ENCODE measurements around the gene C6orf89.
A peak's percentile ranks its signal among the peaks of the same experiment; 100 is the strongest.
"Not testable (repeated sequence)": the region's sequence is repeated elsewhere in the genome, so short reads cannot be mapped to it uniquely, and the experiment has no call there.

The C6orf89 gene

GRCh38 chr6:36933102-36933501 is 47.4 kb downstream of the C6orf89 start:
- no peak overlapping the region for H3K4me3 ChIP-seq (ENCODE audit: low read length)
- no peak for TF ChIP-seq CTCF (conservative IDR thresholded peaks at IDR 0.05; ENCODE audit: low read length)
- DNase-seq (ENCODE audit: low read depth) = peak; percentile 73

GRCh38 chr6:36933519-36933918 is 47.8 kb downstream of the C6orf89 start:
- no peak overlapping the region for H3K4me3 ChIP-seq (ENCODE audit: low read length)
- no peak for TF ChIP-seq CTCF (conservative IDR thresholded peaks at IDR 0.05; ENCODE audit: low read length)
- DNase-seq (ENCODE audit: low read depth) = no peak

GRCh38 chr6:36934901-36935300 is 49.1 kb downstream of the C6orf89 start:
- no peak for DNase-seq (ENCODE audit: low read depth)
- no peak for TF ChIP-seq CTCF (conservative IDR thresholded peaks at IDR 0.05; ENCODE audit: low read length)
- no peak overlapping the region for H3K4me3 ChIP-seq (ENCODE audit: low read length)

GRCh38 chr6:36936824-36937223 is 51.1 kb downstream of the C6orf89 start:
- no peak for DNase-seq (ENCODE audit: low read depth)
- TF ChIP-seq CTCF (conservative IDR thresholded peaks at IDR 0.05; ENCODE audit: low read length) = no peak
- H3K4me3 ChIP-seq (ENCODE audit: low read length) = no peak overlapping the region

- DNase-seq (ENCODE audit: low read depth) = no peak
- H3K4me3 ChIP-seq (ENCODE audit: low read length) = no peak overlapping the region
- no peak for TF ChIP-seq CTCF (conservative IDR thresholded peaks at IDR 0.05; ENCODE audit: low read length)
Measured at GRCh38 chr6:36937896-36938295, 52.1 kb downstream of the C6orf89 start.

- no peak for TF ChIP-seq CTCF (conservative IDR thresholded peaks at IDR 0.05; ENCODE audit: low read length)
- no peak overlapping the region for H3K4me3 ChIP-seq (ENCODE audit: low read length)
Measured at GRCh38 chr6:36938536-36938935, 52.8 kb downstream of the C6orf89 start.

GRCh38 chr6:36939005-36939404 is 53.3 kb downstream of the C6orf89 start:
- not testable (repeated sequence) for DNase-seq (ENCODE audit: low read depth); H3K4me3 ChIP-seq (ENCODE audit: low read length)

More at GRCh38 chr6:36938536-36938935, 52.8 kb downstream of the C6orf89 start:
- DNase-seq (ENCODE audit: low read depth) = peak; percentile 83

GRCh38 chr6:36940027-36940426 is 54.3 kb downstream of the C6orf89 start:
- DNase-seq (ENCODE audit: low read depth) = no peak
- H3K4me3 ChIP-seq (ENCODE audit: low read length) = no peak overlapping the region
- TF ChIP-seq CTCF (conservative IDR thresholded peaks at IDR 0.05; ENCODE audit: low read length) = no peak

GRCh38 chr6:36941561-36941960 is 55.8 kb downstream of the C6orf89 start:
- H3K4me3 ChIP-seq (ENCODE audit: low read length); DNase-seq (ENCODE audit: low read depth): not testable (repeated sequence)

GRCh38 chr6:36942329-36942728 is 56.6 kb downstream of the C6orf89 start:
- not testable (repeated sequence) for DNase-seq (ENCODE audit: low read depth); H3K4me3 ChIP-seq (ENCODE audit: low read length)
